ENCODE results near the gene DCAF8L2. TPM values are rescaled to one million over a fixed set of nuclear protein-coding genes. Genes with fewer than 3 reads are reported as not detected.

DCAF8L2 gene
- total and polyA plus RNA-seq, 9 of the 15 experiments (the other 6 are each of a cell fraction or from before 2014, with no cell fraction given): not detected

GRCh38 chrX:27619459-27619858 lies 29.3 kb downstream of the DCAF8L2 start:
- no TSS peak for BruUV-seq (replicated peaks)
- Histone ChIP-seq H4K20me1 (replicated peaks; ENCODE audit: control insufficient read depth, insufficient read depth, low read length) (no peaks in the 10 kb centered on the region), H3K4me1 (replicated peaks in 1 of 2; ENCODE audit: control insufficient read depth in 2 of 2, insufficient read depth in 2 of 2, low read length in 2 of 2) (no peaks in the 10 kb centered on the region), H3K9me3 (replicated peaks; ENCODE audit: control insufficient read depth, insufficient read depth, low read depth, low read length) (no peaks in the 10 kb centered on the region), H3K9ac (ENCODE audit: insufficient read depth in 1 of 2, low read depth in 2 of 2, low read length in 2 of 2) (no peak overlapping the region), H3K9me1 (ENCODE audit: control insufficient read depth, insufficient read depth, low read length) (no peaks in the 10 kb centered on the region), H3K27me3 (ENCODE audit: control insufficient read depth in 2 of 2, insufficient read depth in 2 of 2, low read length in 2 of 2) (no peaks in the 10 kb centered on the region), H2AFZ (ENCODE audit: low read depth, low read length) (no peak overlapping the region), H3K4me2 (ENCODE audit: insufficient read depth, low read length) (no peak overlapping the region), H3K79me2 (ENCODE audit: control insufficient read depth, insufficient read depth, low read length) (no peaks in the 10 kb centered on the region), H3K4me3 (no peak overlapping the region), H3K27ac (ENCODE audit: extremely low read depth, low read depth, low read length) (no peak overlapping the region), H3K36me3 (ENCODE audit: control insufficient read depth, insufficient read depth, low read length) (no peaks in the 10 kb centered on the region)
- ATAC-seq (no peak), DNase-seq (ENCODE audit: extremely low read depth in 1 of 4, low spot score in 3 of 4) (no peak), FAIRE-seq (no peak)
- in situ Hi-C loops (cut with MboI) (no loop called here), intact Hi-C loops (cut with micrococcal nuclease) (no loop called here)
- 0% methylated on average over 1 of the region's 1 CpG for WGBS (ENCODE audit: insufficient coverage, low coverage, missing lambda C conversion rate)
- ChIA-PET CTCF (ENCODE audit: low intra/inter-chr PET ratio) (no interaction called here), POLR2A (no interaction called here)
- TF ChIP-seq ZBTB40 (IDR thresholded peaks at IDR 0.05) (no peak), ZBTB40 (CRISPR knock-in tag; IDR thresholded peaks at IDR 0.05) (no peak), RBM17 (IDR thresholded peaks at IDR 0.05; ENCODE audit: borderline replicate concordance, low read depth, low read length) (no peak), HNRNPK (IDR thresholded peaks at IDR 0.05; ENCODE audit: low read depth, low read length, poor library complexity, severe bottlenecking) (no peak), TAF1 (IDR thresholded peaks at IDR 0.05; ENCODE audit: control insufficient read depth, extremely low read depth, insufficient read depth, low read length, severe bottlenecking) (no peak), ZNF512 (tag; IDR thresholded peaks at IDR 0.05) (no peak), TCF7 (IDR thresholded peaks at IDR 0.05; ENCODE audit: borderline replicate concordance) (no peak), CREB5 (CRISPR knock-in tag; IDR thresholded peaks at IDR 0.05) (no peak), ZBTB17 (CRISPR knock-in tag; IDR thresholded peaks at IDR 0.05) (no peak)
- TF ChIP-seq, protein P1, sequence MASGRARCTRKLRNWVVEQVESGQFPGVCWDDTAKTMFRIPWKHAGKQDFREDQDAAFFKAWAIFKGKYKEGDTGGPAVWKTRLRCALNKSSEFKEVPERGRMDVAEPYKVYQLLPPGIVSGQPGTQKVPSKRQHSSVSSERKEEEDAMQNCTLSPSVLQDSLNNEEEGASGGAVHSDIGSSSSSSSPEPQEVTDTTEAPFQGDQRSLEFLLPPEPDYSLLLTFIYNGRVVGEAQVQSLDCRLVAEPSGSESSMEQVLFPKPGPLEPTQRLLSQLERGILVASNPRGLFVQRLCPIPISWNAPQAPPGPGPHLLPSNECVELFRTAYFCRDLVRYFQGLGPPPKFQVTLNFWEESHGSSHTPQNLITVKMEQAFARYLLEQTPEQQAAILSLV (tag; IDR thresholded peaks at IDR 0.05): no peak

All from K562 (cell line).